Smooth muscle cell (in vitro differentiated cells): Measurements from ENCODE around the gene DNAH9. TPM values are rescaled to one million over a fixed set of nuclear protein-coding genes. Genes with fewer than 3 reads are reported as not detected.

Experiments
- DNase-seq: peaks from one replicate; lab custom pipeline; 2025; ENCODE audit not compliant: unreplicated experiment; lab: John Stamatoyannopoulos, UW
- H2AFZ ChIP-seq: fragments of 200-600 bp; sonication (generic); 2 replicates; pipeline ENCODE4 v1.6.0; 2016; ENCODE audit warnings: antibody characterized with exemption, low read depth, mild to moderate bottlenecking
- H3F3A ChIP-seq: fragments of 200-600 bp; sonication (generic); 2 replicates; pipeline ENCODE4 v1.6.0; 2017; ENCODE audit warnings: antibody characterized with exemption, low read depth
- H3K27ac ChIP-seq: fragments of 200-600 bp; sonication (generic); 2 replicates; pipeline ENCODE4 v1.5.1; 2016; ENCODE audit warnings: low read depth, mild to moderate bottlenecking
- H3K27me3 ChIP-seq: fragments of 200-600 bp; sonication (generic); 2 replicates; pipeline ENCODE4 v1.6.1; 2016; ENCODE audit warnings: low read depth, mild to moderate bottlenecking
- H3K36me3 ChIP-seq: fragments of 200-600 bp; sonication (generic); 2 replicates; pipeline ENCODE4 v1.5.1; 2016; ENCODE audit warnings: low read depth
- H3K4me1 ChIP-seq: fragments of 200-600 bp; sonication (generic); 2 replicates; pipeline ENCODE4 v1.5.1; 2016; ENCODE audit warnings: low read depth
- H3K4me2 ChIP-seq: fragments of 200-600 bp; sonication (generic); 2 replicates; pipeline ENCODE4 v1.6.0; 2016; ENCODE audit warnings: mild to moderate bottlenecking
- H3K4me3 ChIP-seq: fragments of 200-600 bp; sonication (generic); 2 replicates; pipeline ENCODE4 v1.5.1; 2016; ENCODE audit warnings: mild to moderate bottlenecking
- H3K79me2 ChIP-seq: fragments of 200-600 bp; sonication (generic); 2 replicates; pipeline ENCODE4 v1.6.0; 2016; ENCODE audit warnings: low read depth, mild to moderate bottlenecking
- H3K9ac ChIP-seq: fragments of 200-600 bp; sonication (generic); 2 replicates; pipeline ENCODE4 v1.6.0; 2016; ENCODE audit warnings: low read depth
- H3K9me3 ChIP-seq: fragments of 200-600 bp; sonication (generic); replicated peaks from 2 replicates; pipeline ENCODE4 v1.5.1; 2016; ENCODE audit warnings: low read depth
- H4K20me1 ChIP-seq: fragments of 200-600 bp; sonication (generic); 2 replicates; pipeline ENCODE4 v1.6.0; 2016; ENCODE audit warnings: low read depth
- CTCF ChIP-seq: fragments of 200-600 bp; sonication (generic); IDR thresholded peaks from 2 replicates; pipeline ENCODE4 v1.5.1; 2017; ENCODE audit warnings: borderline replicate concordance, mild to moderate bottlenecking, antibody characterized with exemption; ENCODE audit not compliant: insufficient read depth, poor library complexity, severe bottlenecking
- WGBS: methylation state at CpG from one replicate; pipeline ENCODE4 v1.1.7; 2016; ENCODE audit warnings: low lambda C conversion rate; 5-methylcytosine and 5-hydroxymethylcytosine counted together
- polyA plus RNA-seq: library from polyadenylated mRNA; unstranded; fragments of >200 nt; fragmentation: Nextera tagmentation; extraction: Ambion mirVana; gene quantifications from 2 replicates; pipeline ENCODE4 v1.2.1, GENCODE V29; 2016
- total RNA-seq: library from RNA; depleted of rRNA; stranded (reverse); fragments of >200 nt; gene quantifications from 2 replicates; pipeline ENCODE4 v1.2.3, GENCODE V29; 2014

Gene DNAH9
- total and polyA plus RNA-seq, 2 experiments from 2014 or later, result 0.30 to 0.49 TPM

DNA sequence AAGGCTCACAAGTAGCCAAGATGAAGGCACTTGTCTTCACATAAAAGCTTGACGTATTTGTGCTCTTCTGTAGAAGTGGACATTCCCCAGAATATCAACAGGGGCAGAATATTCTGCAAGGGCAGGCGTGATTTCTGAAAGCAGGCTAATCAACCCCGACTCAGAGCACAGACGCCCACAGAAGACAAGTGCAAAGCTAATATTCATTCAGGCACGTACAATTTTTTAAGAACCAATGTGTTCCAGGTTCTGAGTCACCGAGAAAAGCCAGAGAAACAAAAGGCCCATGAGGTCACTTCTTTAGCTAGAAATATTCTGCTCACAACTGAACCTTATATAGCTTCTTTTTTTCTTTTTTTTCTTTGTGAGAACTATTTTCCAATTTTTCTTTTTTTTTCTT lies 121.6 kb downstream of the DNAH9 start:
- 79% methylated on average over 6 of the region's 6 CpGs for WGBS
- Histone ChIP-seq H3F3A (no peaks in the 10 kb centered on the region), H3K9ac (no peak overlapping the region), H4K20me1 (no peaks in the 10 kb centered on the region), H3K36me3 (no peaks in the 10 kb centered on the region), H3K9me3 (no peaks in the 10 kb centered on the region), H3K79me2 (no peaks in the 10 kb centered on the region), H3K27me3 (no peaks in the 10 kb centered on the region), H3K4me1 (no peaks in the 10 kb centered on the region), H3K4me3 (no peak overlapping the region), H3K4me2 (no peak overlapping the region), H2AFZ (no peak overlapping the region), H3K27ac (no peak overlapping the region)
- TF ChIP-seq CTCF, result no peak
- DNase-seq, result no peak

- Histone ChIP-seq H4K20me1 (no peaks in the 10 kb centered on the region), H2AFZ (no peak overlapping the region), H3K27ac (no peak overlapping the region), H3K4me1 (no peaks in the 10 kb centered on the region), H3F3A (no peaks in the 10 kb centered on the region), H3K9me3 (no peaks in the 10 kb centered on the region), H3K4me3 (no peak overlapping the region), H3K9ac (no peak overlapping the region), H3K27me3 (no peaks in the 10 kb centered on the region), H3K79me2 (no peaks in the 10 kb centered on the region), H3K36me3 (no peaks in the 10 kb centered on the region), H3K4me2 (no peak overlapping the region)
- WGBS, result 73% methylated on average over 2 of the region's 2 CpGs
- DNase-seq, result no peak
- no peak for TF ChIP-seq CTCF
Measured at GRCh38 chr17:11720816-11721215, 122.5 kb downstream of the DNAH9 start.

DNA sequence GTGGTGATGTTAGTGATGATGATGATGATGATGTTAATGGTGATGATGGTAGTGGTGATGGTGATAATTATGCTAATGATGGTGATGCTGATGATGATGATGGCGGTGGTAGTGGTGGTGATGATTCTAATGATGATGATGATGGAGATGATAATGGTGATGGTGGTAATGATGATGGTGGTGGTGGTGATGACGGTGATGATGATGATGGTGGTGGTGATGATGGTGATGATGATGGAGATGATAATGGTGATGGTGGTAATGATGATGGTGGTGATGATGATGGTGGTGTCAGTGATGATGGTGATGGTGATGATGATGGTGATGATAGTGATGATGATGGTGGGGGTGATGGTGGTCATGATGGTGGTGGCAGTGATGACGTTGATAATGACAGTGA lies 132.5 kb downstream of the DNAH9 start:
- DNase-seq, result no peak
- Histone ChIP-seq H3K9ac (no peak overlapping the region), H3F3A (no peaks in the 10 kb centered on the region), H3K4me2 (no peak overlapping the region), H3K79me2 (no peaks in the 10 kb centered on the region), H3K27ac (no peak overlapping the region), H3K9me3 (no peaks in the 10 kb centered on the region), H3K4me3 (no peak overlapping the region), H3K4me1 (no peaks in the 10 kb centered on the region), H4K20me1 (no peaks in the 10 kb centered on the region), H3K36me3 (no peaks in the 10 kb centered on the region), H2AFZ (no peak overlapping the region), H3K27me3 (no peaks in the 10 kb centered on the region)
- WGBS, result 93% methylated on average over 3 of the region's 3 CpGs
- TF ChIP-seq CTCF, result no peak

GRCh38 chr17:11736613-11737312 lies 138.5 kb downstream of the DNAH9 start:
- H3K9ac ChIP-seq, result no peak overlapping the region
- DNase-seq, result no peak
- WGBS, result 79% methylated on average over 15 of the region's 15 CpGs
- no peaks in the 10 kb centered on the region for H4K20me1 ChIP-seq
- H3K4me2 ChIP-seq, result no peak overlapping the region
- H3K27me3 ChIP-seq, result no peaks in the 10 kb centered on the region
- no peaks in the 10 kb centered on the region for H3F3A ChIP-seq
- no peak overlapping the region for H2AFZ ChIP-seq
- no peaks in the 10 kb centered on the region for H3K4me1 ChIP-seq
- H3K27ac ChIP-seq, result no peak overlapping the region
- no peaks in the 10 kb centered on the region for H3K79me2 ChIP-seq
- H3K36me3 ChIP-seq, result no peaks in the 10 kb centered on the region
- TF ChIP-seq CTCF, result no peak
- H3K4me3 ChIP-seq, result no peak overlapping the region
- no peaks in the 10 kb centered on the region for H3K9me3 ChIP-seq
